K562 (cell line): ENCODE results near the gene ARHGEF17. TPM values are rescaled to one million over a fixed set of nuclear protein-coding genes. Genes with fewer than 3 reads are reported as not detected.
A peak's percentile ranks its signal among the peaks of the same experiment; 100 is the strongest.

ENCODE experiments used
- ATAC-seq: fragments of 200-7000 bp; cut with Tn5 transposase; 3 replicates; pipeline ENCODE4 v1.9.1; 2020; ENCODE audit warnings: moderate library complexity
- BruUV-seq: library from RNA; stranded (reverse); fragments of 400-500 nt; replicated peaks from 2 replicates; lab custom pipeline; 2021; lab: Mats Ljungman, UMichigan
- CTCF ChIA-PET: fragments of 300-600 bp; formaldehyde crosslinking; extraction: SDS; loops from one replicate; lab custom pipeline; 2021; ENCODE audit warnings: low intra/inter-chr PET ratio; lab: Yijun Ruan, JAX
- POLR2A ChIA-PET: fragments of 300-600, 350-650 bp; sonication (Branson Sonifier 250); formaldehyde crosslinking; extraction: SDS; loops from one replicate; lab custom pipeline; 2021; ENCODE audit warnings: antibody characterized with exemption, inconsistent platforms; lab: Yijun Ruan, JAX
- DNase-seq, 4 experiments: peaks; one replicate each; pipeline versions ENCODE4 v3.0.0 to v3.0.0-alpha.2; 2011 to 2018; ENCODE audit warnings: low spot score in 3 of 4, mixed read lengths in 3 of 4; ENCODE audit errors: extremely low read depth in 1 of 4
- FAIRE-seq: peaks from 2 replicates; lab custom pipeline; 2011; peaks lifted over from hg19 to GRCh38; lab: Jason Lieb, UNC
- H2AFZ ChIP-seq: 2 replicates; pipeline ENCODE4 v1.6.0; 2011; ENCODE audit warnings: low read depth, low read length, control low read depth, inconsistent platforms
- H3K27ac ChIP-seq: fragments of 200-600 bp; 3 replicates; pipeline ENCODE4 v1.8.0; 2011; ENCODE audit warnings: low read depth, mild to moderate bottlenecking, control low read depth, inconsistent platforms, low read length, moderate library complexity, mixed read lengths; ENCODE audit errors: extremely low read depth
- H3K27me3 ChIP-seq, 2 experiments: fragments of 300-600 bp in 1 of 2; 2 replicates in 1 of 2; 3 replicates in 1 of 2; pipeline versions ENCODE4 v1.6.0 to v1.8.0; 2011; ENCODE audit warnings: inconsistent platforms in 2 of 2, low read length in 2 of 2, mild to moderate bottlenecking in 1 of 2, mixed read lengths in 1 of 2, moderate library complexity in 1 of 2; ENCODE audit not compliant: control insufficient read depth in 2 of 2, insufficient read depth in 2 of 2
- H3K36me3 ChIP-seq: fragments of 300-600 bp; 3 replicates; pipeline ENCODE4 v1.8.0; 2011; ENCODE audit warnings: mild to moderate bottlenecking, low read length, inconsistent platforms; ENCODE audit not compliant: control insufficient read depth, insufficient read depth
- H3K4me1 ChIP-seq, 2 experiments: fragments of 200-600 bp in 1 of 2; replicated peaks in 1 of 2; 2 replicates in 1 of 2; 3 replicates in 1 of 2; pipeline versions ENCODE4 v1.5.1 to v1.8.0; 2011; ENCODE audit warnings: inconsistent platforms in 2 of 2, low read length in 2 of 2, mild to moderate bottlenecking in 1 of 2, mixed read lengths in 1 of 2, moderate library complexity in 1 of 2; ENCODE audit not compliant: control insufficient read depth in 2 of 2, insufficient read depth in 2 of 2
- H3K4me2 ChIP-seq: 2 replicates; pipeline ENCODE4 v1.6.1; 2011; ENCODE audit warnings: low read length, control low read depth, inconsistent platforms, mixed read lengths; ENCODE audit not compliant: insufficient read depth
- H3K4me3 ChIP-seq: fragments of 200-600 bp; sonication (generic), shearing (Covaris generic); 2 replicates; pipeline ENCODE4 v1.5.1; 2016; ENCODE audit warnings: control low read depth, inconsistent platforms
- H3K79me2 ChIP-seq: fragments of 200-600 bp; 3 replicates; pipeline ENCODE4 v1.8.0; 2011; ENCODE audit warnings: low read length, inconsistent platforms; ENCODE audit not compliant: control insufficient read depth, insufficient read depth
- H3K9ac ChIP-seq, 2 experiments: 2 replicates each; pipeline versions ENCODE4 v1.6.0 to v1.6.1; 2011; ENCODE audit warnings: low read depth in 2 of 2, low read length in 2 of 2, control low read depth in 1 of 2, inconsistent platforms in 1 of 2, mild to moderate bottlenecking in 1 of 2, mixed read lengths in 1 of 2; ENCODE audit not compliant: insufficient read depth in 1 of 2
- H3K9me1 ChIP-seq: one replicate; pipeline ENCODE4 v1.6.0; 2011; ENCODE audit warnings: inconsistent platforms, mild to moderate bottlenecking, low read length, moderate library complexity; ENCODE audit not compliant: control insufficient read depth, insufficient read depth
- H3K9me3 ChIP-seq: replicated peaks from 2 replicates; pipeline ENCODE4 v1.5.1; 2011; ENCODE audit warnings: low read depth, low read length, inconsistent platforms; ENCODE audit not compliant: control insufficient read depth, insufficient read depth
- H4K20me1 ChIP-seq: replicated peaks from 2 replicates; pipeline ENCODE4 v1.6.1; 2011; ENCODE audit warnings: low read length, inconsistent platforms, mixed read lengths; ENCODE audit not compliant: control insufficient read depth, insufficient read depth
- BCOR ChIP-seq: fragments of 450-650 bp; IDR thresholded peaks from 2 replicates; pipeline ENCODE4 v1.6.1; 2016
- CBFA2T3 ChIP-seq: fragments of 450-650 bp; IDR thresholded peaks from 2 replicates; pipeline ENCODE4 v1.6.1; 2017
- CTBP1 ChIP-seq: fragments of 450-650 bp; IDR thresholded peaks from 2 replicates; pipeline ENCODE4 v1.6.1; 2016; ENCODE audit warnings: borderline replicate concordance
- ELF2 ChIP-seq: fragments of 250-450 bp; sonication (Bioruptor Pico); IDR thresholded peaks from 2 replicates; pipeline ENCODE4 v1.5.0; 2021; ENCODE audit warnings: mild to moderate bottlenecking
- FOXA3 ChIP-seq, 2 experiments: fragments of 450-650 bp in 1 of 2; sonication (generic) in 1 of 2; formaldehyde crosslinking; IDR thresholded peaks in 1 of 2; conservative IDR thresholded peaks in 1 of 2; 2 replicates each; pipeline versions ENCODE4 v1.4.0 to v1.8.0; 2020 to 2022; ENCODE audit warnings: mild to moderate bottlenecking in 2 of 2, missing genetic modification reagents in 1 of 2
- GTF2F1 ChIP-seq: IDR thresholded peaks from 2 replicates; pipeline ENCODE4 v1.6.1; 2011; ENCODE audit warnings: low read depth, low read length, improper control_type of control experiment
- MCM5 ChIP-seq: fragments of 450-650 bp; IDR thresholded peaks from 2 replicates; pipeline ENCODE4 v1.6.1; 2016; ENCODE audit warnings: low read depth
- NFIC ChIP-seq: fragments of 450-650 bp; IDR thresholded peaks from 2 replicates; pipeline ENCODE4 v1.6.1; 2017; ENCODE audit warnings: mild to moderate bottlenecking, inconsistent platforms
- NFXL1 ChIP-seq: fragments of 450-650 bp; formaldehyde crosslinking; IDR thresholded peaks from 2 replicates; pipeline ENCODE4 v1.4.0; 2021; ENCODE audit warnings: mild to moderate bottlenecking
- RBM14 ChIP-seq: fragments of 200-400 bp; formaldehyde crosslinking; IDR thresholded peaks from 2 replicates; pipeline ENCODE4 v1.6.1; 2018; ENCODE audit warnings: low read depth, mild to moderate bottlenecking, low read length, moderate library complexity, borderline replicate concordance; ENCODE audit not compliant: insufficient read depth
- SRSF1 ChIP-seq: fragments of 200-400 bp; formaldehyde crosslinking; IDR thresholded peaks from 2 replicates; pipeline ENCODE4 v1.6.1; 2017; ENCODE audit warnings: mild to moderate bottlenecking, low read depth, low read length, moderate library complexity
- TAF9B ChIP-seq: fragments of 450-650 bp; IDR thresholded peaks from 2 replicates; pipeline ENCODE4 v1.6.1; 2018; ENCODE audit warnings: mild to moderate bottlenecking; ENCODE audit not compliant: partially characterized antibody
- TARDBP ChIP-seq: fragments of 450-650 bp; IDR thresholded peaks from 2 replicates; pipeline ENCODE4 v1.6.1; 2016
- YY1 ChIP-seq, 3 experiments: IDR thresholded peaks; 2 replicates each; pipeline ENCODE4 v1.6.1; 2011; ENCODE audit warnings: low read length in 2 of 3, mild to moderate bottlenecking in 2 of 3, moderate library complexity in 2 of 3, borderline replicate concordance in 1 of 3, control low read depth in 1 of 3, low read depth in 1 of 3; ENCODE audit not compliant: insufficient read depth in 3 of 3, insufficient replicate concordance in 2 of 3, control insufficient read depth in 1 of 3, insufficient read length in 1 of 3; ENCODE audit errors: extremely low read depth in 1 of 3
- WGBS: fragments of 100-300 bp; shearing (Covaris generic); methylation state at CpG from one replicate; pipeline ENCODE4 v1.1.6; 2016; ENCODE audit warnings: low coverage, mixed read lengths; ENCODE audit not compliant: insufficient coverage; ENCODE audit errors: missing lambda C conversion rate; 5-methylcytosine and 5-hydroxymethylcytosine counted together
- in situ Hi-C: fragments of 300-500 bp; cut with MboI; formaldehyde crosslinking; loops from 4 replicates; pipeline ENCODE4 v1.15.0; 2018; ENCODE audit warnings: inconsistent platforms, mixed read lengths
- intact Hi-C: fragments of 100-400 bp; cut with micrococcal nuclease; formaldehyde crosslinking; loops from 2 replicates; pipeline ENCODE4 v1.14.2; 2022
- polyA plus RNA-seq, 8 experiments: library from polyadenylated mRNA; depleted of rRNA in 4 of 8; stranded (reverse) in 5 of 8; unstranded in 3 of 8; fragments of >200 nt; fragmentation: Nextera tagmentation in 2 of 8; fragmentation: Illumina TruSeq in 1 of 8; extraction: Ambion mirVana in 2 of 8; extraction: Trizol in 1 of 8; gene quantifications; 2 replicates each; pipeline versions ENCODE4 v1.2.1 to v1.2.3, GENCODE V29; 2011 to 2014; ENCODE audit warnings: inconsistent platforms in 1 of 8, missing spikeins in 1 of 8
- total RNA-seq, 7 experiments: library from RNA; depleted of rRNA in 6 of 7; stranded (reverse); fragments of >200 nt in 6 of 7; fragmentation: Illumina TruSeq in 2 of 7; extraction: Trizol in 2 of 7; gene quantifications; 2 replicates each; pipeline versions ENCODE4 v1.2.1 to v1.2.3, GENCODE V29; 2011 to 2021; ENCODE audit warnings: low replicate concordance in 1 of 7
- TF ChIP-seq, protein P1 (sequence below): fragments of 450-650 bp; IDR thresholded peaks from 2 replicates; pipeline ENCODE4 v1.6.1; 2018; ENCODE audit not compliant: partially characterized antibody
- TF ChIP-seq, protein P2 (sequence below): fragments of 200-800 bp; sonication (Bioruptor generic); IDR thresholded peaks from 2 replicates; pipeline ENCODE4 v1.6.1; 2017; ENCODE audit warnings: missing genetic modification characterization, missing compliant biosample characterization

Gene ARHGEF17
- total and polyA plus RNA-seq, 9 of the 15 experiments (the other 6 are each of a cell fraction or from before 2014, with no cell fraction given), result 0.04 to 0.68 (median 0.10) TPM; not detected in 2

GRCh38 chr11:73287400-73288101, 20.5 kb upstream of the ARHGEF17 start:
- H4K20me1 ChIP-seq, result no peaks in the 10 kb centered on the region; the same call in 1 of the 2 replicates
- no peaks in the 10 kb centered on the region for H3K9me3 ChIP-seq
- no peaks in the 10 kb centered on the region for H3K79me2 ChIP-seq
- CTCF ChIA-PET, result no interaction called here
- no peak overlapping the region; the same call in 1 of the 2 replicates for H3K4me2 ChIP-seq
- no peaks in the 10 kb centered on the region for H3K36me3 ChIP-seq
- 0 out of 5 replicates have a peak, but pooled peaks cover 0 to 4% of the 10 kb centered on the region in 2 experiments for H3K27me3 ChIP-seq
- FAIRE-seq (peak; percentile 61), DNase-seq (peak in 3 of 4 experiments; percentile 24 to 58 (median 39)), ATAC-seq (peak; percentile 15; the same call in 2 of the 3 replicates)
- intact Hi-C loops, result loop anchor here (2.0 to 5.0 kb wide), 2 partner anchors 105 to 455 kb away; no protein-coding TSS in a partner anchor
- TF ChIP-seq CTBP1, result peak; percentile 30; the same call in 1 of the 2 replicates
- TF ChIP-seq, protein P1, sequence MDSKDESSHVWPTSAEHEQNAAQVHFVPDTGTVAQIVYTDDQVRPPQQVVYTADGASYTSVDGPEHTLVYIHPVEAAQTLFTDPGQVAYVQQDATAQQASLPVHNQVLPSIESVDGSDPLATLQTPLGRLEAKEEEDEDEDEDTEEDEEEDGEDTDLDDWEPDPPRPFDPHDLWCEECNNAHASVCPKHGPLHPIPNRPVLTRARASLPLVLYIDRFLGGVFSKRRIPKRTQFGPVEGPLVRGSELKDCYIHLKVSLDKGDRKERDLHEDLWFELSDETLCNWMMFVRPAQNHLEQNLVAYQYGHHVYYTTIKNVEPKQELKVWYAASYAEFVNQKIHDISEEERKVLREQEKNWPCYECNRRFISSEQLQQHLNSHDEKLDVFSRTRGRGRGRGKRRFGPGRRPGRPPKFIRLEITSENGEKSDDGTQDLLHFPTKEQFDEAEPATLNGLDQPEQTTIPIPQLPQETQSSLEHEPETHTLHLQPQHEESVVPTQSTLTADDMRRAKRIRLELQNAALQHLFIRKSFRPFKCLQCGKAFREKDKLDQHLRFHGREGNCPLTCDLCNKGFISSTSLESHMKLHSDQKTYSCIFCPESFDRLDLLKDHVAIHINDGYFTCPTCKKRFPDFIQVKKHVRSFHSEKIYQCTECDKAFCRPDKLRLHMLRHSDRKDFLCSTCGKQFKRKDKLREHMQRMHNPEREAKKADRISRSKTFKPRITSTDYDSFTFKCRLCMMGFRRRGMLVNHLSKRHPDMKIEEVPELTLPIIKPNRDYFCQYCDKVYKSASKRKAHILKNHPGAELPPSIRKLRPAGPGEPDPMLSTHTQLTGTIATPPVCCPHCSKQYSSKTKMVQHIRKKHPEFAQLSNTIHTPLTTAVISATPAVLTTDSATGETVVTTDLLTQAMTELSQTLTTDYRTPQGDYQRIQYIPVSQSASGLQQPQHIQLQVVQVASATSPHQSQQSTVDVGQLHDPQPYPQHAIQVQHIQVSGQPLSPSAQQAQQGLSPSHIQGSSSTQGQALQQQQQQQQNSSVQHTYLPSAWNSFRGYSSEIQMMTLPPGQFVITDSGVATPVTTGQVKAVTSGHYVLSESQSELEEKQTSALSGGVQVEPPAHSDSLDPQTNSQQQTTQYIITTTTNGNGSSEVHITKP, result peak; percentile 46
- TF ChIP-seq SRSF1, result no peak
- no peak for TF ChIP-seq YY1 (IDR thresholded peaks at IDR 0.05; ENCODE audit: borderline replicate concordance in 1 of 3, control insufficient read depth in 1 of 3, extremely low read depth in 1 of 3, insufficient read depth in 3 of 3, insufficient read length in 1 of 3, insufficient replicate concordance in 2 of 3, low read depth in 1 of 3, low read length in 2 of 3)
- TF ChIP-seq RBM14, result no peak
- TF ChIP-seq TAF9B, result no peak
- TF ChIP-seq, protein P2, sequence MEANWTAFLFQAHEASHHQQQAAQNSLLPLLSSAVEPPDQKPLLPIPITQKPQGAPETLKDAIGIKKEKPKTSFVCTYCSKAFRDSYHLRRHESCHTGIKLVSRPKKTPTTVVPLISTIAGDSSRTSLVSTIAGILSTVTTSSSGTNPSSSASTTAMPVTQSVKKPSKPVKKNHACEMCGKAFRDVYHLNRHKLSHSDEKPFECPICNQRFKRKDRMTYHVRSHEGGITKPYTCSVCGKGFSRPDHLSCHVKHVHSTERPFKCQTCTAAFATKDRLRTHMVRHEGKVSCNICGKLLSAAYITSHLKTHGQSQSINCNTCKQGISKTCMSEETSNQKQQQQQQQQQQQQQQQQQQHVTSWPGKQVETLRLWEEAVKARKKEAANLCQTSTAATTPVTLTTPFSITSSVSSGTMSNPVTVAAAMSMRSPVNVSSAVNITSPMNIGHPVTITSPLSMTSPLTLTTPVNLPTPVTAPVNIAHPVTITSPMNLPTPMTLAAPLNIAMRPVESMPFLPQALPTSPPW (CRISPR knock-in tag), result peak; percentile 23; the same call in 1 of the 2 replicates
- no peak for TF ChIP-seq ELF2 (CRISPR knock-in tag)
- 0 out of 2 replicates have a peak, but pooled peaks have one; percentile 12 for TF ChIP-seq BCOR
- peak; percentile 73 for TF ChIP-seq NFIC
- TF ChIP-seq NFXL1, result no peak
- no peak for TF ChIP-seq TARDBP
- TF ChIP-seq FOXA3 (CRISPR knock-in tag; conservative IDR thresholded peaks at IDR 0.05 in 1 of 2, IDR thresholded peaks at IDR 0.05 in 1 of 2), result no peak
- TF ChIP-seq GTF2F1, result no peak
- TF ChIP-seq CBFA2T3, result peak; percentile 29; the same call in 1 of the 2 replicates
- no peak for TF ChIP-seq MCM5
- no peak overlapping the region for H3K27ac ChIP-seq
- POLR2A ChIA-PET, result interaction anchor here (0.6 to 1.4 kb wide), 6 partner anchors 11 to 454 kb away, joined by 3 to 4 read pairs (median 3); no protein-coding TSS in a partner anchor
- in situ Hi-C loops, result no loop called here
- peak overlapping the region in 1 of 2 experiments; percentile 59; a peak in 1 of 4 replicates for H3K9ac ChIP-seq
- WGBS, result 23% methylated on average over 10 of the region's 10 CpGs
- peaks cover 19 to 23% of the 10 kb centered on the region in 2 experiments; a peak in 4 of 5 replicates for H3K4me1 ChIP-seq
- H3K9me1 ChIP-seq, result peaks cover 5% of the 10 kb centered on the region
- H2AFZ ChIP-seq, result peak overlapping the region; percentile 67
- no peak overlapping the region for H3K4me3 ChIP-seq
- no TSS peak for BruUV-seq
